BJ (cell line): Measurements from ENCODE around the gene SP3. TPM values are rescaled to one million over a fixed set of nuclear protein-coding genes. Genes with fewer than 3 reads are reported as not detected.

Source experiments
- CTCF ChIA-PET: fragments of 350-600 bp; formaldehyde crosslinking; extraction: SDS; loops from one replicate; lab custom pipeline; 2021; ENCODE audit warnings: antibody characterized with exemption, inconsistent platforms; lab: Yijun Ruan, JAX
- POLR2A ChIA-PET: fragments of 300-600 bp; sonication (Branson Sonifier 250); formaldehyde crosslinking; extraction: SDS; loops from one replicate; lab custom pipeline; 2021; ENCODE audit warnings: antibody characterized with exemption; lab: Charles Lee
- DNase-seq: peaks from one replicate; pipeline ENCODE4 v3.0.0-alpha.2; 2011; ENCODE audit warnings: low read depth
- H3K27me3 ChIP-seq: 2 replicates; pipeline ENCODE4 v1.6.0; 2011; ENCODE audit warnings: low read length; ENCODE audit not compliant: control insufficient read depth, insufficient read depth
- H3K36me3 ChIP-seq: 2 replicates; pipeline ENCODE4 v1.5.1; 2011; ENCODE audit warnings: low read length; ENCODE audit not compliant: control insufficient read depth, insufficient read depth
- H3K4me3 ChIP-seq: 2 replicates; pipeline ENCODE4 v1.5.1; 2011; ENCODE audit warnings: low read depth, mild to moderate bottlenecking, control low read depth, low read length
- polyA plus RNA-seq: library from polyadenylated mRNA; depleted of rRNA; stranded (reverse); fragments of >200 nt; gene quantifications from 2 replicates; pipeline ENCODE4 v1.2.3, GENCODE V29; 2011
- TF ChIP-seq, protein P1 (sequence below): IDR thresholded peaks from 2 replicates; pipeline ENCODE4 v1.5.1; 2011; ENCODE audit warnings: low read depth, mild to moderate bottlenecking, control low read depth, inconsistent platforms, low read length, moderate library complexity; ENCODE audit not compliant: insufficient read depth

The SP3 gene
- polyA plus RNA-seq, 1 experiment = 33.2 TPM

- H3K4me3 ChIP-seq = no peak overlapping the region
- ChIA-PET CTCF (no interaction called here), POLR2A (no interaction called here)
- no peak for DNase-seq
- H3K27me3 ChIP-seq = no peaks in the 10 kb centered on the region; the same call in 1 of the 2 replicates
- TF ChIP-seq, protein P1, sequence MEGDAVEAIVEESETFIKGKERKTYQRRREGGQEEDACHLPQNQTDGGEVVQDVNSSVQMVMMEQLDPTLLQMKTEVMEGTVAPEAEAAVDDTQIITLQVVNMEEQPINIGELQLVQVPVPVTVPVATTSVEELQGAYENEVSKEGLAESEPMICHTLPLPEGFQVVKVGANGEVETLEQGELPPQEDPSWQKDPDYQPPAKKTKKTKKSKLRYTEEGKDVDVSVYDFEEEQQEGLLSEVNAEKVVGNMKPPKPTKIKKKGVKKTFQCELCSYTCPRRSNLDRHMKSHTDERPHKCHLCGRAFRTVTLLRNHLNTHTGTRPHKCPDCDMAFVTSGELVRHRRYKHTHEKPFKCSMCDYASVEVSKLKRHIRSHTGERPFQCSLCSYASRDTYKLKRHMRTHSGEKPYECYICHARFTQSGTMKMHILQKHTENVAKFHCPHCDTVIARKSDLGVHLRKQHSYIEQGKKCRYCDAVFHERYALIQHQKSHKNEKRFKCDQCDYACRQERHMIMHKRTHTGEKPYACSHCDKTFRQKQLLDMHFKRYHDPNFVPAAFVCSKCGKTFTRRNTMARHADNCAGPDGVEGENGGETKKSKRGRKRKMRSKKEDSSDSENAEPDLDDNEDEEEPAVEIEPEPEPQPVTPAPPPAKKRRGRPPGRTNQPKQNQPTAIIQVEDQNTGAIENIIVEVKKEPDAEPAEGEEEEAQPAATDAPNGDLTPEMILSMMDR = no peak
- H3K36me3 ChIP-seq = no peaks in the 10 kb centered on the region
These were observed 78.6 kb downstream of the SP3 start for GRCh38 chr2:173886613-173887012.

- ChIA-PET POLR2A (no interaction called here), CTCF (interaction anchor here (0.6 to 3.4 kb wide), 14 partner anchors 8 to 473 kb away, joined by 3 to 12 read pairs (median 4); no protein-coding TSS in a partner anchor)
- Histone ChIP-seq H3K36me3 (no peaks in the 10 kb centered on the region), H3K4me3 (no peak overlapping the region), H3K27me3 (peaks cover 2% of the 10 kb centered on the region; the same call in 1 of the 2 replicates)
- no peak for DNase-seq
- TF ChIP-seq, protein P1 = peak; percentile 74
These were observed 81.0 kb downstream of the SP3 start for GRCh38 chr2:173884025-173884802.

DNA sequence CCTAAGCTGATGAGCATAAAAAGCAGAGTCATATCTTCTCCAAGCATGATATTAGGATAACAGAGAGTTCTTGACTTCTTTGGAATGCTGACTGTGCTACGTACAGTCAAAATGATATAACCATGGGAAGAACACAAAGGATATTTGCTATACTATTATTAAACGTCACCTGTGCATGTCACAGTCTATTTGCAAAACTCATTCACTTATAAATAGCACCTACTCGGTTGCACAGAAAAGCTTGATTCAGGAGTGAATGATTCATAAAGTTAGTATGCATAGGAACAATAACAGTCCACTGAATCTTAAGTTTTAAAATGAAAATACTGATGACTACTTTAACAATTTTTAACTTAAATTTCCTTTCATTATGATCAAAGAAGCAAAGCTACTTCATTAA is 83.3 kb downstream of the SP3 start:
- CTCF ChIA-PET = interaction anchor here (0.6 kb wide), 1 partner anchor 10 kb away, joined by 3 read pairs; no protein-coding TSS in a partner anchor
- POLR2A ChIA-PET = no interaction called here
- Histone ChIP-seq H3K36me3 (no peaks in the 10 kb centered on the region), H3K4me3 (no peak overlapping the region), H3K27me3 (peaks cover 4% of the 10 kb centered on the region)
- no peak for DNase-seq
- TF ChIP-seq, protein P1 = no peak

DNA sequence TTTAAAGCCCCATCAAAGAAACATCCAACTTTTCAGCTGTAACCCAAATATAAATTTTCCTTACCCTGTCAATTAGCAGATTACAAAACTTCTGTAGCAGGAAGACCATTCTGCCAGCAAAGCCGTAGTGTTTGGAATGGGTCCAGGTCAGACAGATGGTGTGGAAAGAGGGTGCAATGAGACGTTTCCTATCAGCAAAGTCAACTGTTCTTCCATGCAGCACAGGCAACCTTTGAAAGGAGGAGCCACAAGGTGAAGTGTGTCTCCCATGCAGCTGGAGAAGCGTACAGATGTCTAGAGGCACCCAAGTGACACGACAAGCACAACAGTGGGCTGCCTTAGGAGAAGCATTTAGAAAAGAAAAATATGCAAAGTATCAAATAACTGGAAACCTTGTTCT is 83.7 kb downstream of the SP3 start:
- DNase-seq = no peak
- no peak overlapping the region for H3K4me3 ChIP-seq
- ChIA-PET POLR2A (no interaction called here), CTCF (interaction anchor here (0.6 kb wide), 1 partner anchor 11 kb away, joined by 3 read pairs; no protein-coding TSS in a partner anchor)
- TF ChIP-seq, protein P1 = no peak
- H3K36me3 ChIP-seq = no peaks in the 10 kb centered on the region
- H3K27me3 ChIP-seq = peaks cover 6% of the 10 kb centered on the region

DNA sequence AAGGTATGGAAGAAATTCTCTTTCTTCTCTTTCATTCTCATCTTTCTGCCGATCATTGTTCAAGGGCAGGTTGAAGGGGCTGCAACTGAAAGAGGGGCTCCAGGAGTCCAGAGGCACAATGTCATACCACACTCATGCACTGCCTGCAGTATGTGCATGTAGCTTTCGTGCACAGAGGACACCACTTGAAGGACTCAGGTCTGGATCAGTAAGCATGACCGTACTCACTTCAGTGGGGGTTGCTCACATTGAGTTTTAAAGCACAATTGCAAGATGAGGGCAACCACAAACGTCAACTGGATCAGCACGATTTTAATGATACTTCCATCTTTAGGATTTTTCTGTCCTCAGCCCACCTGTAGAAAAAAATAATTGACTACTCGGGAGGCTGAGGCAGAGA is 84.6 kb downstream of the SP3 start:
- no peak for DNase-seq
- ChIA-PET CTCF (no interaction called here), POLR2A (no interaction called here)
- Histone ChIP-seq H3K36me3 (no peaks in the 10 kb centered on the region), H3K27me3 (peaks cover 6% of the 10 kb centered on the region), H3K4me3 (no peak overlapping the region)
- TF ChIP-seq, protein P1 = no peak
